Stimulated activated CD8-positive, alpha-beta memory T cell treated with anti-CD3 and anti-CD28 coated beads, Interleukin-15, amount 100 ng/mL, for 48 hours (primary cell): ENCODE measurements around the gene NOC4L.
"Not testable (repeated sequence)": the region's sequence is repeated elsewhere in the genome, so short reads cannot be mapped to it uniquely, and the experiment has no call there.

Experiments used
- DNase-seq, 2 donors: peaks; one replicate each; pipeline ENCODE4 v3.0.0-alpha.2; 2020; ENCODE audit warnings: low read depth in 2 of 2

Gene NOC4L

GRCh38 chr12:132123970-132124765, 20.1 kb upstream of the NOC4L start:
- DNase-seq, result no peak

GRCh38 chr12:132124766-132125425, 19.4 kb upstream of the NOC4L start:
- no peak for DNase-seq

- DNase-seq, result no peak
Observed at GRCh38 chr12:132125736-132126135, 18.5 kb upstream of the NOC4L start.

- no peak for DNase-seq
Observed at GRCh38 chr12:132127041-132127440, 17.2 kb upstream of the NOC4L start.

- DNase-seq, result no peak
Observed at GRCh38 chr12:132129007-132129406, 15.2 kb upstream of the NOC4L start.

GRCh38 chr12:132130690-132131089, 13.6 kb upstream of the NOC4L start:
- DNase-seq, result no peak

- DNase-seq, result no peak
Observed at GRCh38 chr12:132131229-132131628, 13.0 kb upstream of the NOC4L start.

GRCh38 chr12:132131952-132132351, 12.3 kb upstream of the NOC4L start:
- DNase-seq, result no peak

GRCh38 chr12:132132609-132133430, 11.4 kb upstream of the NOC4L start:
- no peak for DNase-seq

- no peak for DNase-seq
Observed at GRCh38 chr12:132133952-132134652, 10.2 kb upstream of the NOC4L start.

GRCh38 chr12:132134653-132135183, 9.5 kb upstream of the NOC4L start:
- not testable (repeated sequence) for DNase-seq

GRCh38 chr12:132136226-132136625, 8.0 kb upstream of the NOC4L start:
- DNase-seq, result not testable (repeated sequence)

- no peak for DNase-seq
Observed at GRCh38 chr12:132137483-132138125, 6.7 kb upstream of the NOC4L start.

GRCh38 chr12:132138941-132139871, 5.1 kb upstream of the NOC4L start:
- DNase-seq, result no peak

- no peak for DNase-seq
Observed at GRCh38 chr12:132139912-132140311, 4.3 kb upstream of the NOC4L start.

- no peak for DNase-seq
Observed at GRCh38 chr12:132140501-132140900, 3.8 kb upstream of the NOC4L start.

- no peak for DNase-seq
Observed at GRCh38 chr12:132140918-132141841, 3.1 kb upstream of the NOC4L start.

- DNase-seq, result no peak
Observed at GRCh38 chr12:132141976-132142678, 2.1 kb upstream of the NOC4L start.
